Testis (tissue), 3 donors: ENCODE data around the gene ZIM2. TPM values are rescaled to one million over a fixed set of nuclear protein-coding genes. Genes with fewer than 3 reads are reported as not detected.

Source experiments
- DNase-seq: peaks from one replicate; pipeline ENCODE4 v3.0.0-alpha.2; 2019
- H3K27ac ChIP-seq, 2 donors: fragments of 200-600 bp; sonication (generic); one replicate each; pipeline ENCODE4 v1.5.1; 2019
- H3K27me3 ChIP-seq: fragments of 200-600 bp; sonication (generic); one replicate; pipeline ENCODE4 v1.5.1; 2019
- H3K36me3 ChIP-seq: fragments of 200-600 bp; sonication (generic); one replicate; pipeline ENCODE4 v1.5.1; 2017; ENCODE audit warnings: low read depth; ENCODE audit errors: missing control alignments
- H3K4me1 ChIP-seq: fragments of 200-600 bp; sonication (generic); one replicate; pipeline ENCODE4 v1.5.1; 2019
- H3K4me3 ChIP-seq, 2 donors: fragments of 200-600 bp; sonication (generic); one replicate each; pipeline ENCODE4 v1.5.1; 2017 to 2019
- H3K9me3 ChIP-seq: fragments of 200-600 bp; sonication (generic); one replicate; pipeline ENCODE4 v1.5.1; 2017
- CTCF ChIP-seq, 3 experiments: fragments of 450-650 bp in 2 of 3; fragments of 200-600 bp in 1 of 3; sonication (generic) in 1 of 3; IDR thresholded peaks; one replicate each; pipeline ENCODE4 v1.5.1; 2016 to 2019; ENCODE audit warnings: antibody characterized with exemption in 3 of 3, mild to moderate bottlenecking in 2 of 3, moderate library complexity in 1 of 3
- POLR2A ChIP-seq: fragments of 450-650 bp; IDR thresholded peaks from one replicate; pipeline ENCODE4 v1.6.1; 2017; ENCODE audit warnings: antibody characterized with exemption, mild to moderate bottlenecking, moderate library complexity
- WGBS, 2 donors: methylation state at CpG; one replicate each; pipeline ENCODE4 v1.1.5; 2018; 5-methylcytosine and 5-hydroxymethylcytosine counted together
- intact Hi-C: fragments of 100-400 bp; cut with DNase I; formaldehyde crosslinking; loops from one replicate; pipeline ENCODE4 v1.15.1; 2023; ENCODE audit warnings: low total_unique reads
- polyA plus RNA-seq: library from polyadenylated mRNA; stranded (reverse); fragments of 350-450 nt; fragmentation: Illumina TruSeq; extraction: RNeasy Lipid Tissue Mini Kit (QIAGEN cat#74804); gene quantifications from one replicate; pipeline ENCODE4 v1.2.3, GENCODE V29; 2014; ENCODE audit warnings: low read depth, low replicate concordance; ENCODE audit not compliant: insufficient read depth
- total RNA-seq, 2 donors: library from RNA; depleted of rRNA; stranded (reverse); fragments of >200 nt; gene quantifications; one replicate each; pipeline ENCODE4 v1.2.3, GENCODE V29; 2016

The ZIM2 gene
- total and polyA plus RNA-seq, 3 donors from 2014 or later = 9.7 to 18.3 (median 12.9) TPM

- no peaks in the 10 kb centered on the region for H3K9me3 ChIP-seq
- no peak for TF ChIP-seq CTCF (IDR thresholded peaks at IDR 0.05)
- TF ChIP-seq POLR2A = no peak
- WGBS, 2 donors = 86 to 90% methylated on average over 5 of the region's 5 CpGs
- peaks cover 18% of the 10 kb centered on the region for H3K4me1 ChIP-seq
- no peak overlapping the region for H3K4me3 ChIP-seq
- no peaks in the 10 kb centered on the region for H3K27me3 ChIP-seq
- H3K36me3 ChIP-seq = no peaks in the 10 kb centered on the region
- intact Hi-C loops = no loop called here
- DNase-seq = no peak
- H3K27ac ChIP-seq = no peak overlapping the region
These were observed 19.3 kb downstream of the ZIM2 start for GRCh38 chr19:56821209-56821608.

GRCh38 chr19:56819166-56819565 is 21.4 kb downstream of the ZIM2 start:
- H3K4me3 ChIP-seq = no peak overlapping the region
- H3K27me3 ChIP-seq = no peaks in the 10 kb centered on the region
- intact Hi-C loops = no loop called here
- H3K27ac ChIP-seq = no peak overlapping the region
- DNase-seq = no peak
- TF ChIP-seq POLR2A (no peak), CTCF (IDR thresholded peaks at IDR 0.05) (no peak)
- no peaks in the 10 kb centered on the region for H3K36me3 ChIP-seq
- no peaks in the 10 kb centered on the region for H3K9me3 ChIP-seq
- H3K4me1 ChIP-seq = peaks cover 11% of the 10 kb centered on the region
- WGBS, 2 donors = 84 to 87% methylated on average over 2 of the region's 2 CpGs

DNA sequence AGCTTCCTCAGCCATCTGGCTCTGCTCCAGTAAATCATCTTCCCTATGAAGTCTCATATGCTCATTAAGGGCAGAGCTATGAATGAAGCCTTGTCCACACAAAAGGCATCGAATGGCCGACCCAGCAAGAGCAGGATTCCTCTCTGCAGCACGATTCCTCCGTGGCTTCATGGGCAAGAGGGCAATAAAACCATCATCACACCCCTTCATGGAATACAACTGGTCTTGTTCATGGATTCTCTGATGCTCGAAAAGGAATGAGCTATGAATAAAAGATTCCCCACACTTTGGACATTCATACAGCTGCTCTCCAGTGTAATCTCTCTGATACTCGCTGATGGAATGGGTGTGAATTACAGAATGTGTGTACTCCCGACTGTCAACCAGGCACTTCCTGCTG is 25.9 kb downstream of the ZIM2 start:
- Histone ChIP-seq H3K4me1 (no peaks in the 10 kb centered on the region), H3K27me3 (no peaks in the 10 kb centered on the region), H3K36me3 (no peaks in the 10 kb centered on the region), H3K9me3 (no peaks in the 10 kb centered on the region), H3K4me3 (no peak overlapping the region), H3K27ac (no peak overlapping the region)
- intact Hi-C loops = no loop called here
- DNase-seq = no peak
- no peak for TF ChIP-seq POLR2A
- TF ChIP-seq CTCF (IDR thresholded peaks at IDR 0.05) = no peak
- WGBS, 2 donors = 94 to 96% methylated on average over 7 of the region's 7 CpGs

- Histone ChIP-seq H3K27me3 (no peaks in the 10 kb centered on the region), H3K9me3 (no peaks in the 10 kb centered on the region), H3K27ac (no peak overlapping the region), H3K4me3 (no peak overlapping the region), H3K36me3 (no peaks in the 10 kb centered on the region), H3K4me1 (no peaks in the 10 kb centered on the region)
- DNase-seq = no peak
- TF ChIP-seq POLR2A (no peak), CTCF (IDR thresholded peaks at IDR 0.05) (no peak)
- intact Hi-C loops = no loop called here
- 88 to 97% methylated on average over 5 of the region's 5 CpGs for WGBS, 2 donors
These were observed 27.0 kb downstream of the ZIM2 start for GRCh38 chr19:56813531-56813930.

DNA sequence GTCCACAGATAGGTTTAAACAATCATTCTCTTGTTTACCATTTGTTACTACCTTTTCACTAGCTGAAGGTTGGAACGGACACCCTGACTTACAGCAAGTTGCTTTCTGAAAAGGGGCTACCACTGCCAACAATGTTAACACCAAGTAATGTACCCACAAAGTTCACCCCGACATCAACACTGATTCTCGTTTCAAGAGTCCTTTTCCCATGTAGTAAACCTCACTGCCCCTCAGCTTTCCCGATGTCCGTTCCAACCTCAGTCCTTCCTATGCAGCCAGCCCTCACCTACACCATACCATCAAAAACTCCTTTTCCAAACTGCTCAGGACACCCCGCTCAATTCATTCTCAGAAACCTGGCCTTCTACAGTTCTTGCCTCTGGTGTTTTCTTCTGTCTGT is 29.0 kb downstream of the ZIM2 start:
- DNase-seq = no peak
- intact Hi-C loops = no loop called here
- Histone ChIP-seq H3K27me3 (no peaks in the 10 kb centered on the region), H3K4me1 (no peaks in the 10 kb centered on the region), H3K4me3 (no peak overlapping the region), H3K9me3 (no peaks in the 10 kb centered on the region), H3K27ac (no peak overlapping the region), H3K36me3 (no peaks in the 10 kb centered on the region)
- 76 to 79% methylated on average over 6 of the region's 6 CpGs for WGBS, 2 donors
- TF ChIP-seq POLR2A (no peak), CTCF (IDR thresholded peaks at IDR 0.05) (no peak)
